NCI-H187 treated with DMSO at 0.1 percent for 48 hours (cell line): Measurements from ENCODE around the gene HUNK.
"Not testable (repeated sequence)": the region's sequence is repeated elsewhere in the genome, so short reads cannot be mapped to it uniquely, and the experiment has no call there.

Experiments
- DNase-seq: peaks from one replicate; lab custom pipeline; 2025; lab: John Stamatoyannopoulos, UW

The HUNK gene

DNA sequence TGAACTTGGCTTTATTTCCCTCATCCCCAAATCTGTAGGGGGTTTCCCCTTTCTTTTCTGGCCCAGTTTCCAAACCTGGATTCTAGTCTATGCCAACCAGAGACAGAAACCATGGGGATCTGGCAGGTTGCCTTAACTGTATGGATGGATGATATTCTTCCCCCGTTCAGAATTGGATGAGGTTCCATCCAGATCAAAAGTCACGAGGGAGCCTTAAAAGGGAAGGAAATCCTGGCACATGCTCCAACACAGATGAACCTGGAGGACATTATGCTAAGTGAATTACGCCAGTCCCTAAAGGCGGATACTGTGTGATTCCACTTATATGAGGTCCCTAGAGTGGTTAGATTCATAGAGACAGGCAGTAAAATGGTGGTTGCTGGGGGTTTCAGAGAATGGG is 124.4 kb downstream of the HUNK start:
- no peak for DNase-seq

DNA sequence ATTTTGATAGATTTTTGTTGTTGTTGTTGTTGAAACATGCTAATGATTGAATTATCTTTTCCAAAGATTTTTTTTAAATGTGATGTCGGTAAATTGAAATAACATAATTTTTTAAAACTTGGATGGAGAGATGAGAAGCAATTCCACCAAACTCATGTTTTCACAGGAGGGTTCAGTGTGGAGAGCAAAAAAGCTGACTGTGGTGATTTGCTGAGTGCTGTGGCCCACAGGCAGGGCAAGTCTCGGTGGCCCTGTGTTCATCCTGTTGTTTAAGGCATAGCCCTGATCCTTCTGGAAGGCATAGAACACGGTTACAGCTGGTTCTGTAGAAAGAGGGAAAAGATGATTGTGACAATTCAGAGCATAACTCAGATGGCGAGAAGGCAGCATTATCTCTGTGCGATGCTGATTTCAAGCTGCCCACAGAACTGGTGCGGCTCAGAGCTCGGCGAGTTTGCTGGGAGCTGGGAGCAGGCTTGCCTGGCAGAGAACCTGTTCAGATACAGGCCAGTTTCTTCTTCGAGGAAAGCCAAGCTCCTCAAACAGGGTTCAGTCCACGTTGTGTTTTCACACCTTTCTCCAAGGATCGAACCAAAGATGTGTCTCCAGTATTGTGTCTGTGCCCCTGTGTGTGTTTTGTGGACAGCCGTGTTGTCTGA is 127.1 kb downstream of the HUNK start:
- DNase-seq, result no peak

- no peak for DNase-seq
Measured at GRCh38 chr21:32001390-32001789, 128.6 kb downstream of the HUNK start.

- DNase-seq, result no peak
Measured at GRCh38 chr21:32003411-32003810, 130.6 kb downstream of the HUNK start.

DNA sequence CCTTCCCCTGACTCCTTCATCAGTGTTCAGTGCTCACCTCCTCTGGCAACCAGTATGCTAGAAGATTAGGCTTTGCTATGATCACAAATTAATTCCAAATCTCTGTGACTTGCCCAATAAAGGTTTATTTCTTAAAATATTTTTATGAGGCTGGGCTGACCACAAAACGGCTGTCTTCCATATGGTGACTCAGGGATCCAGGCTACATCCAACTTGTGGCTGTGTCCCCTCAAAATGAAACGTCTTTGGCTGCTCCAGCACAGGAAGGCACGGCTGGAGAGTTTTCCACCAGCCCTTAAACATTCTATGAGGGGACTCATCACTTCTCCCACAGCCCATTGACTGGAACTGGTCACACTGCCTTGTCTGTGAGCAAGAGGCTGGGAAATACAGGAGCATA is 131.5 kb downstream of the HUNK start:
- no peak for DNase-seq

DNA sequence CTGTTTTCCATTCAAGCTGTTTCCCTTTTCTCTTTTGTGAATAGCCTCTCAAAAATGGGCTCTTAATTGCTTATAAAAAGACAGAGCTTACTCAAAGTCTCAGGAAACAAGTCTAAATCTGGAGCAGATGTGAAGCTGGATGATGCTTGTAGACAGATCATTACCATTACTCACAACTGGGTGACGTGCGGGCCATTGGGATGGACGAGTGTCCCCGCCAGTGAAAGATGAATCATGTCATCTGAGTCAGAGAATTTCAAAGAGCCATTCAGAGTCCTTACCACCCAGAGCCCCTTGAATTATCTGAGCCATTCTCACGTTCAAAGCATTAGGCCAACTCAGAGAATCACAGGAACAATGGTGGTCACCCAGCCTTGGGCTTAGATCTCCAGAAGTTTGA is 134.6 kb downstream of the HUNK start:
- no peak for DNase-seq

DNA sequence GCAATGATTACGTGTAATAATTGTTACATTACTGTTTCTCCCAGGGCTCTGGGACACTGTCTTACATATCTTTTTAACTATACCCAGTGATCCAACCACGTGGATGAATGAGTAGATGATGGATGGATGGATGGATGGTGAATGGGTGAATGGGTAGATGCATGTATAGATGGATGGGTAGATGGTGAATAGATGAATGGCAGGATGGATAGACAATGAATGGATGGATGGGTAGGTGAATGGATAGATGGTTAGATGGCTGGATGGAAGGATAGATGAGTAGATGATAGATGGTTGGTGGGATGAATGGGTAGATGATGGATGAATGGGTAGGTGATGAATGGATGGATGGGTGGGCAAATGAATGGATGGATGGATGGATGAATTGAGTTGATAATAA is 135.9 kb downstream of the HUNK start:
- DNase-seq, result no peak

DNA sequence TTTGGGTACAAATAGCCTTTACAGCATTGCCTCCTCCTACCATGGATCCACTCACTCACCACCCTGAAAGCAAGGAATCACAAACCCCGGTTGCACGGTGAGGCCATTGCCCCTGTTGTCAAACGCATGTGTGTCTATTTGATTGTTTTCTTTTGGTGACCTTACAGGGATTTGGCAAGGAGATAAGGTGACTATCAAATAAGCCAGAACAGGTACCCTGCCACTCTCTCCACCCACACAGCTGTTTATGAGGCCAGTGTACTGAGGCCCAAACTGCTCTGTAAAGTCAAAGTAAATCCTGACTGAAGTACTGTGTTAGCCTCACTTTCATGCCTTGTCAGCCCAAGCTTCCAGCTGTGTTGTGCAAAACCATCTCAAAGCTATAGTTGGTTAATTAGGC is 136.4 kb downstream of the HUNK start:
- no peak for DNase-seq

- no peak for DNase-seq
Measured at GRCh38 chr21:32015461-32016139, 142.8 kb downstream of the HUNK start.

DNA sequence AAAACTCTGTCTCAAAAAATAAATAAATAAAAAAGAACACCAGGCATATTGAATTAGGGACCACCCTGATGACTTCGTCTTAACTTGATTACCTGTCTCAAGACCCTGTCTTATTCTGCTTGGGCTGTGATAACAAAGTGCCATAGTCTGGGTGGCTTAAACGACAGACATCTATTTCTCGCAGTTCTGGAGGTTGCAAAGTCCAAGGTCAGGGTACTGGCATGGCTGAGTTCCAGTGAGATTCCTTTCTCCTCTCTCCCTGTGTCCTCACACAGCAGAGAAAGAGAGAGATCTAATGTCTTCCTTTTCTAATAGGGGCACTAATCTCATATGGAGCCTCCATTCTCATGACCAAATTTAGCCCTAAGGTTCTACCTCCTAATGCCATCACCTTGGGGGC is 145.6 kb downstream of the HUNK start:
- DNase-seq, result no peak

GRCh38 chr21:32020564-32020963 is 147.7 kb downstream of the HUNK start:
- DNase-seq, result no peak

- DNase-seq, result no peak
Measured at GRCh38 chr21:32021319-32021994, 148.6 kb downstream of the HUNK start.

- DNase-seq, result no peak
Measured at GRCh38 chr21:32022146-32022545, 149.3 kb downstream of the HUNK start.

DNA sequence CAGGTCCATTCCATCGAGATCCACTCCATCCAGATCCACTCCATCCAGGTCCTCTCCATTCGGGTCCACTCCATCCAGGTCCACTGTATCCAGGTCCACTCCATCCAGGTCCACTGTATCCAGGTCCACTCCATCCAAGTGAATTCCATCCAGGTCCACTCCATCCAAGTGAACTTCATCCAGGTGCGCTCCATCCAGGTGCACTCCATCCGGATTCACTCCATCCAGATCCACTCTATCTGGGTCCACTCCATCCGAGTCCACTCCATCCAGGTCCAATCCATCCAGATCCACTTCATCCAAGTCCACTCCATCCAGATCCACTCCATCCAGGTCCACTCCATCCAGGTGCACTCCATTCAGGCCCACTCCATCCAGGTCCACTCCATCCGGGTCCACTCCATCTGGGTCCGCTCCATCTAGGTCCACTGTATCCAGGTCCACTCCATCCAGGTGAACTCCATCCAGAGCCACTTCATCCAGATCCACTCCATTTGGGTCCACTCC is 157.4 kb downstream of the HUNK start:
- DNase-seq, result no peak

DNA sequence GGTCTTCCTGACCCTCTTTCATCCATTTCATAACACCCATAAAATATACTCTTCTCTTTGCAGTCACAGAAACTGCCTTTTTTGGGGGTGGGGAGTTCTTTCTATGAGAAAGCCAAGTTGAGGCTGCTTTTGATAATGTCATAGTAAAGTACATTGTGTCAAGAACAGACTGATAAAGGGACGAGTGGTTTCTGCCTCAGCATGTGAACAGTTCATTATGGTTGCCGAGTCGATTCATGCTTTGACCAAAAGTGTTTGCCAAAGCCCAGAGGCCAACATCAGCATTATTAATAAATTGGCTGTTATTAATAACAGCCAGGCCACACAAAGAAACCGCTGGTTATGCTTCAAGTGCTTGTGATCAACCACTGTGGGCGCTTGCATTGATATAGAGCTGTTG is 162.0 kb downstream of the HUNK start:
- DNase-seq, result no peak

GRCh38 chr21:32035617-32036016 is 162.8 kb downstream of the HUNK start:
- DNase-seq, result no peak

GRCh38 chr21:32036756-32037155 is 163.9 kb downstream of the HUNK start:
- no peak for DNase-seq

DNA sequence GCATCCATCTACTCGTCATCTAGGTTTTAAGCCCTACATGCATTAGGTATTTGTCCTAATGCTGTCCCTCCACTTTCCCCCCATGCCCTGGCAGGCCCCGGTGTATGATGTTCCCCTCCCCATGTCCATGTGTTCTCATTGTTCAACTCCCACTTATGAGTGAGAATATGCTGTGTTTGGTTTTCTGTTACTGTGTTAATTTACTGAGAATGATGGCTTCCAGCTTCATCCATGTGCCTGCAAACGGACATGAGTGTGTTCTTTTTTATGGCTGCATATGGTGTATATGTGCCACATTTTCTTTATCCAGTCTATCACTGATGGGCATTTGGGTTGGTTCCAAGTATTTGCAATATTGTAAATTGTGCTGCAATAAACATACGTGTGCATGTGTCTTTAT is 165.9 kb downstream of the HUNK start:
- not testable (repeated sequence) for DNase-seq

DNA sequence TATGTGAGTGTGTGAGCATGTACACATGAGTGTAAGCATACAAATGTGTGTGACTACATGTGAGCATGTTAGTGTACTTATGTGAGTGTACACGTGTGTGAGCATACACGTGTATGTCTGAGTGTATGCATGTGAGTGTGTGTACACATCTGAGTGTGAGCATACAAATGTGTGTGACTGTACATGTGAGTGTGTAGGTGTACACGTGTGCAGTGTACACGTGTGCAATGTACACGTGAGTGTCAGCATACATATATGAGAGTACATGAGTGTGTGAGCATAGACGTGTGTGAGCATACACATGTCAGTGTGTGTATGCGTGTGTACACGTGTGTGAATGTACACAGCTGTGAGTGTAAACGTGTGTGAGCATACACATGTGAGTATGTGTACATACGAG is 170.6 kb downstream of the HUNK start:
- no peak for DNase-seq

- DNase-seq, result no peak
Measured at GRCh38 chr21:32044205-32045180, 171.7 kb downstream of the HUNK start.

- DNase-seq, result no peak
Measured at GRCh38 chr21:32046191-32046590, 173.4 kb downstream of the HUNK start.

GRCh38 chr21:32048353-32048752 is 175.5 kb downstream of the HUNK start:
- no peak for DNase-seq
